GM21390 (cell line): Measurements from ENCODE around the gene SPINK8.
"Not testable (repeated sequence)": the region's sequence is repeated elsewhere in the genome, so short reads cannot be mapped to it uniquely, and the experiment has no call there.

Experiments used
- ATAC-seq: cut with Tn5 transposase; IDR thresholded peaks from one replicate; pipeline ENCODE4 v1.9.1; 2021; ENCODE audit not compliant: unreplicated experiment

The SPINK8 gene

GRCh38 chr3:48333346-48334245, at the start of gene SPINK8:
SPINK8 (minus strand) TSS chr3:48333661; CDS start chr3:48328341, 5,320 bp downstream.
- not testable (repeated sequence) for ATAC-seq

DNA sequence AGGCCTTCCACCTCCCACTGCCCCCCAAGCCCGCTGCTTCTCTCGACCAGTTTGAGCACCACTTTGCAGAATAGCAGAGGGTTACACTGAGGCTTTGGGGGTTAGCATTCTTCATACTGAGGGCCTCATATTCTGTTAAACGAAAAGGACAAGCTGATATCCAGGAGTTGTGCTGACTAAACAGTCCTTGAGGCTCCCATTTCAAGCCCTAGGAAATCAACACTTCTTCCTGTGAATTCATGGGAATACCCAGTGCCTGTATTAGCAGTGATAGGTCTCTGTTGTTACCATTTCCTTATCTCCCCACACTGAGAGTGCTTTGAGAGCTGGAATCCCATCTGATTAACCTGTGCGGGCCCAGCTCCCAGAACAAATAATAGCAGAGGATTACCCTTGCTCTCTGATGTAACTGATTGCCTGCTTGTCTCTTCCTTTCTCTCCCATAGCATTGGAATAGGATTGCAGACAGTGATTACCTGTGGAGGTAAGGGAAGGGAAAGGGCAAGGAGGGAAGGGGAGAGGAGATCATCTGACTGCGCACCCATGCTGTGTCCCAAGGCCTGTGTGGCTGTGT, 39.5 kb upstream of the SPINK8 start:
- ATAC-seq = no peak

GRCh38 chr3:48372377-48372770, 38.9 kb upstream of the SPINK8 start:
- ATAC-seq = no peak

- ATAC-seq = no peak
Measured at GRCh38 chr3:48371651-48372376, 38.4 kb upstream of the SPINK8 start, which contains the start of gene FBXW12. FBXW12 (plus strand) TSS chr3:48372219; CDS start chr3:48372768, 549 bp downstream.

GRCh38 chr3:48370333-48370713, 36.9 kb upstream of the SPINK8 start:
- no peak for ATAC-seq

DNA sequence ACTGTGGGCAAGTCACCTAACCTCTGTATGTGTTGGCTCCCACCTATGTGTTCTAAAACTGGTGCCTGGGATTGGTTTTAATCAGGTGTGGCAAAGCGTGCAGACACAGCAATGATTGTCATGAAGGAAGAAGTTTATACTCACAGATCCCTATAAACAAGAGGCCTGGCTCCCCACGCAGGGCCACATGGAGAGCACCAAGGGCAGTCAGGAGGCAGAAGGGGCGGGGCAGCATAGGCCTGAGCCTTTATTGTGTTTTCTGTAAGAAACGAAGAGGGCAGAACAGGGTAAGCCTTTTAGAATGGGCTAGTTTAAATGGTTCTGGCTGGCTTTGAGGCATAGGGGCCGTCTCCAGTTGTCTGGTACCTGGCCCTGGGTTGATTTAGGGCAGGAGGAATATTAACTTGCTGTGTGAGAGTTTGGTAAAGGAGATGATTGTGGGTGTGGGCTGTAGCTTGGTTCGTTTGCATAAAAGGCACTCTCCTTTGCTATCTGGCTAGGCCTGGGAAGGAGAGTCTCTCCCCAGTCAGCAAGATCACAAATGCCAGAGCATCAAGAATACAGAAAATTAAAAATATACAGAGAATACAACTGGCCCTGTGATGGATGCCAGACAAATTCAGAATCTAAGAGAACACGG, 36.4 kb upstream of the SPINK8 start:
- no peak for ATAC-seq

- no peak for ATAC-seq
Measured at GRCh38 chr3:48367201-48367600, 33.7 kb upstream of the SPINK8 start.

DNA sequence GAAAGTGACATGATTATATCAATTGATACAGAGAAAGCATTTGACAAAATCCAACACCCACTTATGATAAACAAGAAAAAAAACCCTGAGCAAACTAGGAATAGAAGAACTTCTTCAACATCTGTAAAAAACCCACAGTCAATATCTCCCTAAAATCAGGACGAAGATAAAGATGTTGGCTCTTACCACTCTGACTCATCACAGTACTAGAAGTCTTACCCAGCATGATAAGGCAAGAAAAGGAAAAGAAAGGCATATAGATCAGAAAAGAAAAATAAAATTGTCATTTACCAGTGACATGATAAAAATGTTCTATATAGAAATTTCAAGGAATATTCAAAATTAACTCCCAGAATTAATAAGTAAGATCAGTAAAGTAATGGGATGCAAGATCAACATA, 31.4 kb upstream of the SPINK8 start:
- no peak for ATAC-seq

GRCh38 chr3:48361928-48362327, 28.5 kb upstream of the SPINK8 start:
- ATAC-seq = no peak

- no peak for ATAC-seq
Measured at GRCh38 chr3:48356419-48356818, 23.0 kb upstream of the SPINK8 start.

- no peak for ATAC-seq
Measured at GRCh38 chr3:48353987-48354386, 20.5 kb upstream of the SPINK8 start.

GRCh38 chr3:48352546-48352945, 19.1 kb upstream of the SPINK8 start:
- ATAC-seq = no peak

DNA sequence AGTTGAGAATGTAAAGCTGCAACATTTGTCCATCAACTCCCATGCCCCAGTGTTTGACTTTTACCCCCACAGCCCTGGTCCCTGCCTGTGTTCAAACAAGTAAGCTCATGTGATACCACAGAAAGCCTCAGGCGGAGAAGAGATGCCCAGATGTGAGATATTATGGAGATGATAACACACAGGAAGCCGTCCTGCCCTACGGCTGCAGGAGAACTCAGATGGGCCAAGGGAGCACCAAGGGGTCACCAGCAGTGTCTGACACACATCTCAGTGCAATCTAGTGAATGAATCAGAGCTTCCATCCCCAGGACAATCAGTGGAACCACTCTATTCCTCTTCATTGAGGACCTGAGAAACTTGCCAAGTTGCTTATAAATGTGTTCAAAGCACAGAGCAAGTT, 14.0 kb upstream of the SPINK8 start:
- no peak for ATAC-seq

- no peak for ATAC-seq
Measured at GRCh38 chr3:48345946-48346572, 12.6 kb upstream of the SPINK8 start.

DNA sequence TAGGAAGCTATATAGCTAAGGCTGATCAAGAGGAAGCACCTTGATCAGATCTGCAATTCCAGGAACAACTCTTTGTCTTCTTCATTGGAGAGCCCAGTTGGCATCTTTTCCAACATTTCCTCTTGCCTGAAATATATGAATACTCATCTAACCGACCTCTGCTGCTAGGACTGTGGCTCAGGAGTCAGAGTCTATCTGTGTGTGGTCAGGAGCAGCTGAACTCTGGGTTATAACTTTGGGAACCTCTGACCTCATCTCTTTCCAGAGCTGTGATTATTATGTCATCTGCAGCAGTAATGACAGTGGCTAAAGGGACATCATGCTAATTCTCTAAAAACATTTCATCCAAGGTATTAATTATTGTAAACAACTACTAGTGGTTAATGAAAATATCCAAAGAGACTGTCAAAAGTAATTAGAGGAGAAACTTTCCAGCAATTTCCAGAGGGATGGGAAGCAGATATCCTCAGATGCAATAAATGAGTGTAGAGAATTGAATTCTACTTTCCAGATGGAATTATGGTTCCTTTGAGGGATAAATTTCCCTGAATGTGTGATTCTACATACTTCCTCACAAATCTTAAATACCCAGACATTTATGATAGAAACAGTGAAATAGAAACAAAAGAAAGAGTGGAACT, 11.5 kb upstream of the SPINK8 start:
- ATAC-seq = no peak

GRCh38 chr3:48343432-48343831, 10.0 kb upstream of the SPINK8 start:
- no peak for ATAC-seq

DNA sequence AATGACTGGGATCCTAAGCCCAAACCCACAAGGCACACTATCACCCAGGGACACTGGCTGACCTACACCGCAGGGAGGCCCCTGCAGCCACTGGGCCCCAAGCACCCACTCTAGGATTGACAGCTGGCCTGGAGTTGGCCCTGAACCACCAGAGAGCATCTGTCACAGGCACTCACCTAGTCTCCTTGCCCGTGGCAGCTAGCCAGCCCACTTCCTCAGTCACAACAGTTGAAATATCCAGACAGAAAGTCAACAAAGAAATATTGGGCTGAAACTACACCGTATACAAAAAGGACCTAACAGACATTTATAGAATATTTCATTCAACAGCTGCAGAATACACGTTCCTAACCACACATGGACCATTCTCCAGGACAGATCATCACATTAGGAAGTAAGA, 5.2 kb upstream of the SPINK8 start:
- no peak for ATAC-seq

DNA sequence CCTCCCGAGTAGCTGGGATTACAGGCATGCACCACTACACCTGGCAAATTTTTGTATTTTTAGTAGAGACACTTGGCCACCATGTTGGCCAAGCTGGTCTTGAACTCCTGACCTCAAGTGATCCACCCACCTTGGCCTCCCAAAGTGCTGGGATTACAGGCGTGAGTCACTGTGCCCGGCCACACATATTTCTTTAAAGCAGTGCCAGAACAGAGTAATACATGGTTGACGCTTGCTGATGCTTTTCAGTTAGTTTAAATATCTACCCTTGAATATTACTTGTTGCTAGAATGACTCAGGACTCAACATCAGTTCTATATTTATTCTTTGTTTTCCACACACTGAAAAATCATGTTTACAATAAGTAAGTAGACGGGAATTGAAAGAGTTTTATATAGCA, 4.1 kb upstream of the SPINK8 start:
- not testable (repeated sequence) for ATAC-seq

GRCh38 chr3:48335286-48335685, 1.8 kb upstream of the SPINK8 start:
- not testable (repeated sequence) for ATAC-seq

- ATAC-seq = no peak
Measured at GRCh38 chr3:48334605-48335004, 1.1 kb upstream of the SPINK8 start.
